HG03432 (cell line): ENCODE results near the gene FZD1.

Source experiments
- ATAC-seq: cut with Tn5 transposase; IDR thresholded peaks from one replicate; pipeline ENCODE4 v1.9.1; 2021; ENCODE audit warnings: mild to moderate bottlenecking, moderate library complexity; ENCODE audit not compliant: unreplicated experiment

FZD1 gene

GRCh38 chr7:91264924-91265681, 870 bp downstream of the FZD1 start:
- peak; percentile 47 for ATAC-seq

- ATAC-seq: no peak
These were observed 1.4 kb downstream of the FZD1 start for GRCh38 chr7:91265693-91266066.

GRCh38 chr7:91266067-91266688, 1.9 kb downstream of the FZD1 start:
- no peak for ATAC-seq

- ATAC-seq: no peak
These were observed 2.5 kb downstream of the FZD1 start for GRCh38 chr7:91266689-91267090.

GRCh38 chr7:91267171-91267955, 3.1 kb downstream of the FZD1 start:
- no peak for ATAC-seq

- no peak for ATAC-seq
These were observed 6.1 kb downstream of the FZD1 start for GRCh38 chr7:91270372-91270771.

- ATAC-seq: peak; percentile 90
These were observed 12.7 kb downstream of the FZD1 start for GRCh38 chr7:91276909-91277308.

GRCh38 chr7:91280185-91280584, 16.0 kb downstream of the FZD1 start:
- ATAC-seq: peak; percentile 75

GRCh38 chr7:91280604-91281003, 16.4 kb downstream of the FZD1 start:
- no peak for ATAC-seq

- ATAC-seq: no peak
These were observed 21.6 kb downstream of the FZD1 start for GRCh38 chr7:91285696-91286355.

- no peak for ATAC-seq
These were observed 22.2 kb downstream of the FZD1 start for GRCh38 chr7:91286432-91286831.

GRCh38 chr7:91287371-91288084, 23.3 kb downstream of the FZD1 start:
- no peak for ATAC-seq

- no peak for ATAC-seq
These were observed 24.1 kb downstream of the FZD1 start for GRCh38 chr7:91288208-91288824.

GRCh38 chr7:91289633-91290254, 25.5 kb downstream of the FZD1 start:
- no peak for ATAC-seq

GRCh38 chr7:91291302-91291701, 27.1 kb downstream of the FZD1 start:
- no peak for ATAC-seq

- ATAC-seq: no peak
These were observed 27.7 kb downstream of the FZD1 start for GRCh38 chr7:91291902-91292301.

- no peak for ATAC-seq
These were observed 28.3 kb downstream of the FZD1 start for GRCh38 chr7:91292506-91292905.

- ATAC-seq: no peak
These were observed 28.9 kb downstream of the FZD1 start for GRCh38 chr7:91293136-91293535.

GRCh38 chr7:91293840-91294239, 29.6 kb downstream of the FZD1 start:
- ATAC-seq: no peak
